PC-3 (cell line): Measurements from ENCODE around the gene PSMA7. TPM values are rescaled to one million over a fixed set of nuclear protein-coding genes. Genes with fewer than 3 reads are reported as not detected.

Experiments used
- ATAC-seq: fragments of 200-7000 bp; cut with Tn5 transposase; 2 replicates; pipeline ENCODE4 v1.9.1; 2020; ENCODE audit warnings: mild to moderate bottlenecking, moderate library complexity
- BruUV-seq: library from RNA; stranded (reverse); fragments of 400-500 nt; replicated peaks from 2 replicates; lab custom pipeline; 2021; lab: Mats Ljungman, UMichigan
- CTCF ChIA-PET: fragments of 300-600 bp; sonication (Branson Sonifier 250); formaldehyde crosslinking; loops from one replicate; lab custom pipeline; 2022; ENCODE audit warnings: antibody characterized with exemption; lab: Charles Lee
- POLR2A ChIA-PET: fragments of 300-600 bp; sonication (Branson Sonifier 250); formaldehyde crosslinking; loops from one replicate; lab custom pipeline; 2022; ENCODE audit warnings: antibody characterized with exemption; ENCODE audit not compliant: unreplicated experiment; lab: Charles Lee
- DNase-seq: peaks from one replicate; pipeline ENCODE4 v3.0.0-alpha.2; 2015
- H2AFZ ChIP-seq: fragments of 300-600 bp; sonication (generic); 2 replicates; pipeline ENCODE4 v1.6.0; 2016; ENCODE audit warnings: antibody characterized with exemption, low read length
- H3F3A ChIP-seq: fragments of 300-600 bp; sonication (generic); one replicate; pipeline ENCODE4 v1.6.0; 2017; ENCODE audit warnings: antibody characterized with exemption, low read length, control low read depth, mild to moderate bottlenecking; ENCODE audit not compliant: unreplicated experiment
- H3K27ac ChIP-seq: fragments of 300-600 bp; sonication (generic); 2 replicates; pipeline ENCODE4 v1.5.1; 2016; ENCODE audit warnings: mild to moderate bottlenecking, low read length
- H3K27me3 ChIP-seq: fragments of 300-600 bp; sonication (generic); 2 replicates; pipeline ENCODE4 v1.6.1; 2016; ENCODE audit warnings: low read length, mixed read lengths
- H3K36me3 ChIP-seq: fragments of 300-600 bp; sonication (generic); 2 replicates; pipeline ENCODE4 v1.6.1; 2016; ENCODE audit warnings: low read depth, mixed run types, low read length, mixed read lengths
- H3K4me1 ChIP-seq: fragments of 300-600 bp; sonication (generic); 2 replicates; pipeline ENCODE4 v1.5.1; 2016; ENCODE audit warnings: low read length; ENCODE audit not compliant: insufficient read depth
- H3K4me2 ChIP-seq: fragments of 300-600 bp; sonication (generic); 2 replicates; pipeline ENCODE4 v1.6.0; 2016; ENCODE audit warnings: low read length
- H3K4me3 ChIP-seq: fragments of 300-600 bp; sonication (generic); 2 replicates; pipeline ENCODE4 v1.5.1; 2016; ENCODE audit warnings: mild to moderate bottlenecking, low read length, mixed read lengths
- H3K79me2 ChIP-seq: fragments of 300-600 bp; sonication (generic); 2 replicates; pipeline ENCODE4 v1.6.1; 2017; ENCODE audit warnings: low read length, mixed read lengths
- H3K9ac ChIP-seq: fragments of 300-600 bp; sonication (generic); 2 replicates; pipeline ENCODE4 v1.6.0; 2016; ENCODE audit warnings: mild to moderate bottlenecking, low read length
- H3K9me2 ChIP-seq: fragments of 300-600 bp; sonication (generic); replicated peaks from 2 replicates; pipeline ENCODE4 v1.6.1; 2016; ENCODE audit warnings: mixed run types, low read length, mixed read lengths
- H3K9me3 ChIP-seq: fragments of 300-600 bp; sonication (generic); 2 replicates; pipeline ENCODE4 v1.6.1; 2016; ENCODE audit warnings: low read length, mixed read lengths
- H4K20me1 ChIP-seq: fragments of 300-600 bp; sonication (generic); 2 replicates; pipeline ENCODE4 v1.6.1; 2016; ENCODE audit warnings: low read length, mixed read lengths
- EZH2 ChIP-seq: fragments of 300-600 bp; sonication (generic); IDR thresholded peaks from one replicate; pipeline ENCODE4 v1.6.1; 2017; ENCODE audit warnings: antibody characterized with exemption, mild to moderate bottlenecking, low read length; ENCODE audit not compliant: unreplicated experiment
- EZH2phosphoT487 ChIP-seq: fragments of 300-600 bp; sonication (generic); IDR thresholded peaks from 2 replicates; pipeline ENCODE4 v1.6.1; 2018; ENCODE audit warnings: mild to moderate bottlenecking, antibody characterized with exemption, low read length, borderline replicate concordance
- intact Hi-C: fragments of 100-400 bp; cut with micrococcal nuclease; formaldehyde crosslinking; loops from 2 replicates; pipeline ENCODE4 v1.9.0; 2023
- total RNA-seq: library from RNA; depleted of rRNA; stranded (reverse); fragments of >200 nt; gene quantifications from 2 replicates; pipeline ENCODE4 v1.2.3, GENCODE V29; 2014
- TF ChIP-seq, protein P1 (sequence below): fragments of 300-600 bp; sonication (generic); conservative IDR thresholded peaks from 2 replicates; pipeline ENCODE4 v1.5.1; 2017; ENCODE audit warnings: antibody characterized with exemption, low read depth, mild to moderate bottlenecking, low read length

Gene PSMA7
- total RNA-seq, 1 experiment from 2014 or later = 751 TPM

DNA sequence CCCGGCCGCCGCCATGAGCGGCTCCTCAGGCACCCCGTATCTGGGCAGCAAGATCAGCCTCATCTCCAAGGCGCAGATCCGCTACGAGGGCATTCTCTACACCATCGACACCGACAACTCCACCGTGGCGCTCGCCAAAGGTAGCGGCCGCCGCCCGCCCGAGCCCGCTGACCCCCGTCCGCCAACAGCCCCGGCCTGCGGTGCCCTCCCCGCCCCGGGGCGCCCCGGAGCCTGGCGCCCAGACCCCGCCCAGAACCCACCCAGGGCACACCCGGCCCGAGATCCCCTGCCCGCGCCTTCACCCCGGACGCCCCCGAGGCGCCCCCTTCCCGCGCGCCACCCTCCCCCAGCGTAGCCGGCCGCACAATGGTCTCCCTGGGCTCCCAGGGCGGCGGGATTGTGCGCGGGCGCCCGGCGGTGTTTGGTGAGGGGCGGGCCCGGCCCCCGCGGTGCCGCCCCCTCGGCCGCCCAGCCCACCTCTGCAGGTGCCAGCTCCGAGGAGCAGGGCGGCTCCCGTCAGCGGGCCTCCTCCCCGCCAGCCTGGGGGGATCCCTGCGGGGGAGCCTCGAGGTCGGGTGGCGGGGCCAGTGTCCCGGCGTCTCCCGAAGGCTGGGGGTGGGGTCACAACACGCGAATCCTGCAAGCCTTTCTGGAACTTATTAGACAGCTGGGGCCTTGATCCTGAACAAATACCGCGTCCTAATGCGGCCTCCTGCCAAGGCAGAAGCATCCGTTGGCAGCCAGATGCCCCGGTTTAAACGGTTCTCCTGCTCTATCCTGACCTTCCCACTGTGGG lies 20.3 kb downstream of the PSMA7 start:
- intact Hi-C loops = loop anchor here (2.0 to 5.0 kb wide), 3 partner anchors 14 to 111 kb away; no protein-coding TSS in a partner anchor
- BruUV-seq = no TSS peak
- ChIA-PET POLR2A (interaction anchor here (0.6 kb wide), 1 partner anchor 104 kb away, joined by 9 read pairs; no protein-coding TSS in a partner anchor), CTCF (interaction anchor here (0.6 to 1.9 kb wide), 3 partner anchors 105 to 1248 kb away, joined by 3 to 7 read pairs (median 5); no protein-coding TSS in a partner anchor)
- peak overlapping the region; percentile 50 for H3K9ac ChIP-seq
- no peaks in the 10 kb centered on the region for H3K9me3 ChIP-seq
- peaks cover 14% of the 10 kb centered on the region; the same call in 1 of the 2 replicates for H3K4me1 ChIP-seq
- H3K36me3 ChIP-seq = peaks cover 21% of the 10 kb centered on the region
- TF ChIP-seq EZH2 (no peak), EZH2phosphoT487 (no peak)
- TF ChIP-seq, protein P1, sequence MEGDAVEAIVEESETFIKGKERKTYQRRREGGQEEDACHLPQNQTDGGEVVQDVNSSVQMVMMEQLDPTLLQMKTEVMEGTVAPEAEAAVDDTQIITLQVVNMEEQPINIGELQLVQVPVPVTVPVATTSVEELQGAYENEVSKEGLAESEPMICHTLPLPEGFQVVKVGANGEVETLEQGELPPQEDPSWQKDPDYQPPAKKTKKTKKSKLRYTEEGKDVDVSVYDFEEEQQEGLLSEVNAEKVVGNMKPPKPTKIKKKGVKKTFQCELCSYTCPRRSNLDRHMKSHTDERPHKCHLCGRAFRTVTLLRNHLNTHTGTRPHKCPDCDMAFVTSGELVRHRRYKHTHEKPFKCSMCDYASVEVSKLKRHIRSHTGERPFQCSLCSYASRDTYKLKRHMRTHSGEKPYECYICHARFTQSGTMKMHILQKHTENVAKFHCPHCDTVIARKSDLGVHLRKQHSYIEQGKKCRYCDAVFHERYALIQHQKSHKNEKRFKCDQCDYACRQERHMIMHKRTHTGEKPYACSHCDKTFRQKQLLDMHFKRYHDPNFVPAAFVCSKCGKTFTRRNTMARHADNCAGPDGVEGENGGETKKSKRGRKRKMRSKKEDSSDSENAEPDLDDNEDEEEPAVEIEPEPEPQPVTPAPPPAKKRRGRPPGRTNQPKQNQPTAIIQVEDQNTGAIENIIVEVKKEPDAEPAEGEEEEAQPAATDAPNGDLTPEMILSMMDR = no peak
- peaks cover 21% of the 10 kb centered on the region for H3K79me2 ChIP-seq
- peak overlapping the region; percentile 84 for H3K4me2 ChIP-seq
- H3F3A ChIP-seq = no peaks in the 10 kb centered on the region
- no peaks in the 10 kb centered on the region for H3K9me2 ChIP-seq
- peak overlapping the region; percentile 82 for H3K4me3 ChIP-seq
- no peak overlapping the region for H3K27ac ChIP-seq
- peak overlapping the region; percentile 62 for H2AFZ ChIP-seq
- DNase-seq (peak; percentile 50), ATAC-seq (peak; percentile 30)
- H4K20me1 ChIP-seq = peaks cover 13% of the 10 kb centered on the region
- H3K27me3 ChIP-seq = no peaks in the 10 kb centered on the region

DNA sequence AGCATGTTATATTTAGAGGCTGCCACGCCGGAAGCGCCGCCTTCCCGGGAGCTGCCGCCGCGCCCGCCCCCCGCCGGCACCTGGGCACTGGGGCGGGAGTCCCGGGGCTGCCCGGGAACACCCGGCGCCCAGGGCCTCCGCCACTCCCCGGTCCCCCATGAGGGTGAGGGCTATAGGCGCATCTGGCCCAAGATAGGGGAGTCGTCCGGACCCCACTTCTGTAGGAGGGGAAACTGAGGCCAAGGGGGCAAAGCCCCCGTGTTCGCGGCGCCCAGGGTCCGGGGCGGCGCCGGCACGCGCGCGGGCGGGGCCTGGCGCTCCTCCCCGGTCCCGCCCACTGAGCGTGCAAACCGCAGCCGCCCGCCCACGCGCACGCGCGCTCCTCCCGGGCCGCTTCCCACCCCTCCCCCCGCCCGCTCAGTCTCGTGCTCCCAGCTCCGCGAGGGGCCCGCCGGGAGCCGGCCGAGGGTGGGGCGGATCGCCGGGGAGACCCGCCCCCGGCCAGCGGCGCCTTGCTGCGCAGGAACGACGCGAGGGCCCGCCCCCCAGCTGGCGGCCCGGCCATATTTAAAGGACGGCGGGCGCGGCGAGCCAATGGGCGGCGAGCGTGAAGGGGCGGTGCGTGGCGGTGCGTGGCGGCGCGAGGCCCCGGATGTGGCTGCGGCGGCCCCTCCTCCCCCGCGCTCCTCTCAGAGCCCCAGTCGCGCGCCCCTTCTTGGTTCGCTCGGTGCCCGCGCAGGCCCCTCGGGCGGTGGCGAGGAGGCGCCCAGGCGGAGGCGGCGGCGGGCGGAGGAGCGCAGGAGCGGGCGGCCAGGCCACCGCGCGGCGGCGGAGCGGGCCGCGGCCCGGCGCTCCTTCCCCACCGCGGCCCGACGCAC lies 21.2 kb downstream of the PSMA7 start, which contains the start of gene LSM14B:
Gene LSM14B (plus strand): TSS at position 700 of the 878 bp plus-strand sequence. CDS start 192 bp downstream, outside the sequence.
- Histone ChIP-seq H2AFZ (peak within 1 kb of the TSS; percentile 97), H3K79me2 (peaks cover 21% of the 10 kb centered on the region), H3K9me2 (no peaks in the 10 kb centered on the region), H4K20me1 (peaks cover 13% of the 10 kb centered on the region), H3K4me1 (peaks cover 14% of the 10 kb centered on the region; the same call in 1 of the 2 replicates), H3K9me3 (no peaks in the 10 kb centered on the region), H3F3A (no peaks in the 10 kb centered on the region), H3K36me3 (peaks cover 13% of the 10 kb centered on the region), H3K4me2 (peak within 1 kb of the TSS; percentile 97), H3K27me3 (no peaks in the 10 kb centered on the region), H3K4me3 (peak within 1 kb of the TSS; percentile 85), H3K9ac (peak within 1 kb of the TSS; percentile 73), H3K27ac (peak within 1 kb of the TSS; percentile 78)
- intact Hi-C loops = loop anchor here (2.0 to 5.0 kb wide), 3 partner anchors 15 to 110 kb away; no protein-coding TSS in a partner anchor
- peak; percentile 90 for TF ChIP-seq EZH2phosphoT487
- TF ChIP-seq, protein P1 = no peak
- no peak for TF ChIP-seq EZH2
- ATAC-seq (peak; percentile 77), DNase-seq (peak; percentile 98)
- ChIA-PET POLR2A (interaction anchor here (0.6 to 1.4 kb wide), 4 partner anchors 23 to 105 kb away, joined by 5 to 10 read pairs (median 8); no protein-coding TSS in a partner anchor), CTCF (interaction anchor here (0.6 to 1.0 kb wide), 3 partner anchors 20 to 1247 kb away, joined by 3 to 5 read pairs (median 4); no protein-coding TSS in a partner anchor)
- BruUV-seq = no TSS peak
